GM12878 (cell line): Measurements from ENCODE around the gene ANKRD16. TPM values are rescaled to one million over a fixed set of nuclear protein-coding genes. Genes with fewer than 3 reads are reported as not detected.
A peak's percentile ranks its signal among the peaks of the same experiment; 100 is the strongest.

Experiments used
- ATAC-seq: fragments of 200-7000 bp; cut with Tn5 transposase; 3 replicates; pipeline ENCODE4 v1.9.1; 2020; ENCODE audit warnings: mild to moderate bottlenecking, moderate library complexity
- BruUV-seq: library from RNA; stranded (reverse); fragments of 400-500 nt; replicated peaks from 2 replicates; lab custom pipeline; 2021; lab: Mats Ljungman, UMichigan
- CTCF ChIA-PET: fragments of 300-600 bp; sonication (Branson Sonifier 250); formaldehyde crosslinking; extraction: SDS; loops from one replicate; lab custom pipeline; 2021; ENCODE audit warnings: inconsistent platforms; lab: Yijun Ruan, JAX
- POLR2A ChIA-PET: fragments of 350-600 bp; formaldehyde crosslinking; extraction: SDS; loops from one replicate; lab custom pipeline; 2021; ENCODE audit warnings: inconsistent platforms; lab: Charles Lee
- RAD21 ChIA-PET: fragments of 300-600 bp; sonication (Branson Sonifier 250); formaldehyde crosslinking; loops from one replicate; lab custom pipeline; 2023; ENCODE audit warnings: antibody characterized with exemption; ENCODE audit not compliant: unreplicated experiment; lab: Charles Lee
- SMC1A ChIA-PET: fragments of 300-600 bp; sonication (Branson Sonifier 250); formaldehyde crosslinking; loops from one replicate; lab custom pipeline; 2023; ENCODE audit not compliant: unreplicated experiment, uncharacterized antibody; lab: Charles Lee
- DNase-seq: peaks from one replicate; pipeline ENCODE4 v3.0.0-alpha.2; 2011; ENCODE audit warnings: low read depth, low spot score
- FAIRE-seq: peaks from 3 replicates; lab custom pipeline; 2011; peaks lifted over from hg19 to GRCh38; lab: Jason Lieb, UNC
- H2AFZ ChIP-seq: 2 replicates; pipeline ENCODE4 v1.6.0; 2011; ENCODE audit warnings: low read depth, low read length, control low read depth; ENCODE audit not compliant: control insufficient read depth
- H3K27ac ChIP-seq: 2 replicates; pipeline ENCODE4 v1.5.1; 2011; ENCODE audit warnings: control low read depth; ENCODE audit not compliant: control insufficient read depth, insufficient read depth
- H3K27me3 ChIP-seq, 2 experiments: replicated peaks in 1 of 2; 2 replicates each; pipeline versions ENCODE4 v1.6.0 to v1.6.1; 2011; ENCODE audit warnings: low read length in 1 of 2; ENCODE audit not compliant: control insufficient read depth in 2 of 2, insufficient read depth in 2 of 2
- H3K36me3 ChIP-seq, 2 experiments: 2 replicates each; pipeline ENCODE4 v1.5.1; 2011; ENCODE audit warnings: low read length in 1 of 2; ENCODE audit not compliant: control insufficient read depth in 2 of 2, insufficient read depth in 2 of 2
- H3K4me1 ChIP-seq: 2 replicates; pipeline ENCODE4 v1.6.1; 2011; ENCODE audit warnings: mild to moderate bottlenecking, low read length, moderate library complexity, mixed read lengths; ENCODE audit not compliant: control insufficient read depth, insufficient read depth
- H3K4me2 ChIP-seq: 2 replicates; pipeline ENCODE4 v1.6.0; 2011; ENCODE audit warnings: control low read depth; ENCODE audit not compliant: control insufficient read depth, insufficient read depth
- H3K4me3 ChIP-seq: fragments of 200-600 bp; sonication (generic); 2 replicates; pipeline ENCODE4 v1.5.1; 2016
- H3K79me2 ChIP-seq: 2 replicates; pipeline ENCODE4 v1.6.0; 2011; ENCODE audit warnings: low read length; ENCODE audit not compliant: control insufficient read depth, insufficient read depth
- H3K9ac ChIP-seq: 2 replicates; pipeline ENCODE4 v1.8.0; 2011; ENCODE audit warnings: low read length, control low read depth, mixed read lengths; ENCODE audit not compliant: control insufficient read depth, insufficient read depth
- H3K9me3 ChIP-seq: replicated peaks from 3 replicates; pipeline ENCODE4 v1.5.1; 2011; ENCODE audit warnings: mild to moderate bottlenecking, low read length; ENCODE audit not compliant: control insufficient read depth, insufficient read depth
- H4K20me1 ChIP-seq: 2 replicates; pipeline ENCODE4 v1.6.0; 2011; ENCODE audit not compliant: control insufficient read depth, insufficient read depth
- BACH1 ChIP-seq: fragments of 450-650 bp; IDR thresholded peaks from 2 replicates; pipeline ENCODE4 v1.6.1; 2017; ENCODE audit warnings: mild to moderate bottlenecking, borderline replicate concordance
- DPF2 ChIP-seq: fragments of 450-650 bp; IDR thresholded peaks from 2 replicates; pipeline ENCODE4 v1.6.1; 2017; ENCODE audit warnings: mild to moderate bottlenecking
- ELK1 ChIP-seq: IDR thresholded peaks from 2 replicates; pipeline ENCODE4 v1.6.1; 2012; ENCODE audit warnings: low read depth, low read length, improper control_type of control experiment
- NFXL1 ChIP-seq: fragments of 450-650 bp; IDR thresholded peaks from 2 replicates; pipeline ENCODE4 v1.6.1; 2017; ENCODE audit warnings: antibody characterized with exemption, mild to moderate bottlenecking, borderline replicate concordance
- NFYB ChIP-seq: IDR thresholded peaks from 2 replicates; pipeline ENCODE4 v1.6.1; 2011; ENCODE audit warnings: low read depth, mild to moderate bottlenecking, low read length, improper control_type of control experiment, moderate library complexity; ENCODE audit not compliant: insufficient read depth
- ZNF622 ChIP-seq: fragments of 450-650 bp; IDR thresholded peaks from 2 replicates; pipeline ENCODE4 v1.6.1; 2017; ENCODE audit warnings: mild to moderate bottlenecking, inconsistent platforms
- WGBS: methylation state at CpG from one replicate; pipeline ENCODE4 v1.1.6; 2016; ENCODE audit warnings: low lambda C conversion rate; ENCODE audit not compliant: insufficient replicate concordance, insufficient coverage; ENCODE audit errors: missing lambda C conversion rate; 5-methylcytosine and 5-hydroxymethylcytosine counted together
- in situ Hi-C: fragments of 300-500 bp; cut with MboI; formaldehyde crosslinking; loops from 9 replicates; pipeline ENCODE4 v1.14.3; 2018; ENCODE audit warnings: mixed read lengths
- intact Hi-C: fragments of 100-400 bp; cut with micrococcal nuclease; formaldehyde crosslinking; loops from one replicate; pipeline ENCODE4 v1.14.2; 2022; ENCODE audit not compliant: unreplicated experiment
- polyA plus RNA-seq, 11 experiments: library from polyadenylated mRNA; depleted of rRNA in 4 of 11; unstranded in 6 of 11; stranded (reverse) in 5 of 11; fragments of >200 nt; fragmentation: Nextera tagmentation in 4 of 11; fragmentation: Illumina TruSeq in 1 of 11; extraction: Ambion mirVana in 4 of 11; extraction: Trizol in 1 of 11; gene quantifications; 1 replicate in 1 of 11; 2 replicates in 10 of 11; pipeline versions ENCODE4 v1.2.1 to v1.2.3, GENCODE V29; 2011 to 2016; ENCODE audit warnings: inconsistent platforms in 2 of 11, missing spikeins in 2 of 11, low read depth in 1 of 11
- total RNA-seq, 4 experiments: library from RNA; depleted of rRNA in 3 of 4; stranded (reverse); fragments of >200 nt in 3 of 4; fragmentation: Illumina TruSeq in 1 of 4; extraction: Trizol in 1 of 4; gene quantifications; 2 replicates each; pipeline versions ENCODE4 v1.2.1 to v1.2.3, GENCODE V29; 2013 to 2021
- TF ChIP-seq, protein P1 (sequence below): fragments of 450-650 bp; IDR thresholded peaks from 2 replicates; pipeline ENCODE4 v1.6.1; 2017; ENCODE audit warnings: antibody characterized with exemption, mild to moderate bottlenecking, moderate library complexity
- TF ChIP-seq, protein P2 (sequence below): fragments of 450-650 bp; formaldehyde crosslinking; IDR thresholded peaks from 2 replicates; pipeline ENCODE4 v1.4.0; 2022; ENCODE audit warnings: mild to moderate bottlenecking, moderate library complexity
- TF ChIP-seq, protein P3 (sequence below): fragments of 450-650 bp; IDR thresholded peaks from 2 replicates; pipeline ENCODE4 v1.6.1; 2016; ENCODE audit warnings: mild to moderate bottlenecking
- TF ChIP-seq, protein P4 (sequence below): fragments of 450-650 bp; IDR thresholded peaks from 2 replicates; pipeline ENCODE4 v1.6.1; 2014; ENCODE audit warnings: mild to moderate bottlenecking

The ANKRD16 gene
- total and polyA plus RNA-seq, 10 of the 15 experiments (the other 5 are each of a cell fraction or from before 2014, with no cell fraction given) = 0.57 to 13.6 (median 4.4) TPM

DNA sequence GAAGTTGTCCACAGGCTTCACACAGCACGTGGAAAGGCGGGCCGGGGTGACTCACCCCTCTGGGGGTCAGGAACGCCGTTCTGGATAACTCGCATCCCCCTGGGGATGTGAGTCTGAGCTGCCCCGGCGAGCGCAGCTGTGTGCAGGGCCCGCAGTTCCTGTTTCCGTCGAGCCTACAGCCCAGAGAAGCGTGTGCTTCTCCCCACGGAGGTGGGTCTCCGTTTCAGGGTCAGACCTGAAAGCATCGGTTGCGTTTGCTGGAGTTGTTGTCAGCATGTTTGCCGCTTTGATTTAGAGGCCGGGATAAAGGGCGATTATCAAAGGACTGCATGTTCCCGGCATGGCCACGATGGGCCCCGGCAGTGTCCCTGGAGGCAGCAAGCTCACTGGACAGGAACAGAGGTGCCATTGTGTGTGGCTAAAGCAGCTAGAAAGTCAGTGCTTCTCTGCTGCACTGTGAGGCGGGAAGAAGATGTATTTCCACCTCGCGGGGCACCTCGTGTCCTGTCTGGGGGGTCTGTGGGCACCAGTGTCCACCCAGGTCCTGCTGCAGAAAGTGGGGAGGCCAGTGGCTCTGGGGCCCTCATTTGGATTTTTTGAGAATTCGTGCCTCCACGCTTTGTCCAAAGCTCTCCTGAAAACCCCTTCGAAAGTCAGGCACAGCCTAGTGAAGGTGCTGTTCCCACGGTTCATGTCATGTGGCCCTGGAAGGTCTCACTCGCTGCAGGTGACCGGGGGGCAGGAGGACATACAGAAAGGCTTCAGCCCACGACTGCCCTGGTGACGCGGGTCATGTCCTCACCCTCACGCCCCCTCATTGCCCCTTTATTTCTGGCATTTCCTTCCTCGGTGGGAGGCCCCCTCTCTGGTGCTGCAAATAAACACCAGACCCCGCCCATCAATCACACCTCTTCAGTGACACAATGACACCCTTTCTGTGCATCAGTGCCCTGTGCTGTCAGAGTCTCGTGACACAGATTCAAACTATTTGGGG lies 49.1 kb downstream of the ANKRD16 start:
- H4K20me1 ChIP-seq = no peaks in the 10 kb centered on the region
- under 1% methylated on average over 40 of the region's 40 CpGs for WGBS
- ChIA-PET POLR2A (interaction anchor here (0.7 to 4.6 kb wide), 19 partner anchors 10 to 148 kb away, joined by 3 to 45 read pairs (median 6); partner anchors contain the start of gene GDI2), RAD21 (interaction anchor here (0.7 to 8.4 kb wide), 12 partner anchors 10 to 213 kb away, joined by 3 to 183 read pairs (median 7); partner anchors contain the start of genes ANKRD16, FBH1 and GDI2), CTCF (interaction anchor here (0.6 to 6.9 kb wide), 8 partner anchors 10 to 211 kb away, joined by 3 to 74 read pairs (median 3); partner anchors contain the start of gene GDI2), SMC1A (interaction anchor here (0.7 to 8.0 kb wide), 17 partner anchors 10 to 174 kb away, joined by 3 to 86 read pairs (median 5); partner anchors contain the start of genes ANKRD16 and FBH1)
- ATAC-seq (peak; percentile 90), DNase-seq (peak; percentile 59), FAIRE-seq (peak; percentile 23)
- H3K27me3 ChIP-seq = no peaks in the 10 kb centered on the region
- H3K9me3 ChIP-seq = no peaks in the 10 kb centered on the region
- peaks cover 42% of the 10 kb centered on the region for H3K4me1 ChIP-seq
- H3K9ac ChIP-seq = peak overlapping the region; percentile 72
- peak overlapping the region; percentile 28; the same call in 1 of the 2 replicates for H3K4me3 ChIP-seq
- peak overlapping the region; percentile 83 for H3K27ac ChIP-seq
- peak overlapping the region; percentile 87 for H2AFZ ChIP-seq
- in situ Hi-C loops = no loop called here
- no peaks in the 10 kb centered on the region for H3K36me3 ChIP-seq
- no peaks in the 10 kb centered on the region for H3K79me2 ChIP-seq
- BruUV-seq = TSS peak; percentile 64
- peak overlapping the region; percentile 86 for H3K4me2 ChIP-seq
- intact Hi-C loops = loop anchor here (1.0 to 5.0 kb wide), 2 partner anchors 21 to 137 kb away; partner anchors contain the start of gene IL15RA
- TF ChIP-seq, protein P1, sequence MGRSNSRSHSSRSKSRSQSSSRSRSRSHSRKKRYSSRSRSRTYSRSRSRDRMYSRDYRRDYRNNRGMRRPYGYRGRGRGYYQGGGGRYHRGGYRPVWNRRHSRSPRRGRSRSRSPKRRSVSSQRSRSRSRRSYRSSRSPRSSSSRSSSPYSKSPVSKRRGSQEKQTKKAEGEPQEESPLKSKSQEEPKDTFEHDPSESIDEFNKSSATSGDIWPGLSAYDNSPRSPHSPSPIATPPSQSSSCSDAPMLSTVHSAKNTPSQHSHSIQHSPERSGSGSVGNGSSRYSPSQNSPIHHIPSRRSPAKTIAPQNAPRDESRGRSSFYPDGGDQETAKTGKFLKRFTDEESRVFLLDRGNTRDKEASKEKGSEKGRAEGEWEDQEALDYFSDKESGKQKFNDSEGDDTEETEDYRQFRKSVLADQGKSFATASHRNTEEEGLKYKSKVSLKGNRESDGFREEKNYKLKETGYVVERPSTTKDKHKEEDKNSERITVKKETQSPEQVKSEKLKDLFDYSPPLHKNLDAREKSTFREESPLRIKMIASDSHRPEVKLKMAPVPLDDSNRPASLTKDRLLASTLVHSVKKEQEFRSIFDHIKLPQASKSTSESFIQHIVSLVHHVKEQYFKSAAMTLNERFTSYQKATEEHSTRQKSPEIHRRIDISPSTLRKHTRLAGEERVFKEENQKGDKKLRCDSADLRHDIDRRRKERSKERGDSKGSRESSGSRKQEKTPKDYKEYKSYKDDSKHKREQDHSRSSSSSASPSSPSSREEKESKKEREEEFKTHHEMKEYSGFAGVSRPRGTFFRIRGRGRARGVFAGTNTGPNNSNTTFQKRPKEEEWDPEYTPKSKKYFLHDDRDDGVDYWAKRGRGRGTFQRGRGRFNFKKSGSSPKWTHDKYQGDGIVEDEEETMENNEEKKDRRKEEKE = no peak
- TF ChIP-seq, protein P2, sequence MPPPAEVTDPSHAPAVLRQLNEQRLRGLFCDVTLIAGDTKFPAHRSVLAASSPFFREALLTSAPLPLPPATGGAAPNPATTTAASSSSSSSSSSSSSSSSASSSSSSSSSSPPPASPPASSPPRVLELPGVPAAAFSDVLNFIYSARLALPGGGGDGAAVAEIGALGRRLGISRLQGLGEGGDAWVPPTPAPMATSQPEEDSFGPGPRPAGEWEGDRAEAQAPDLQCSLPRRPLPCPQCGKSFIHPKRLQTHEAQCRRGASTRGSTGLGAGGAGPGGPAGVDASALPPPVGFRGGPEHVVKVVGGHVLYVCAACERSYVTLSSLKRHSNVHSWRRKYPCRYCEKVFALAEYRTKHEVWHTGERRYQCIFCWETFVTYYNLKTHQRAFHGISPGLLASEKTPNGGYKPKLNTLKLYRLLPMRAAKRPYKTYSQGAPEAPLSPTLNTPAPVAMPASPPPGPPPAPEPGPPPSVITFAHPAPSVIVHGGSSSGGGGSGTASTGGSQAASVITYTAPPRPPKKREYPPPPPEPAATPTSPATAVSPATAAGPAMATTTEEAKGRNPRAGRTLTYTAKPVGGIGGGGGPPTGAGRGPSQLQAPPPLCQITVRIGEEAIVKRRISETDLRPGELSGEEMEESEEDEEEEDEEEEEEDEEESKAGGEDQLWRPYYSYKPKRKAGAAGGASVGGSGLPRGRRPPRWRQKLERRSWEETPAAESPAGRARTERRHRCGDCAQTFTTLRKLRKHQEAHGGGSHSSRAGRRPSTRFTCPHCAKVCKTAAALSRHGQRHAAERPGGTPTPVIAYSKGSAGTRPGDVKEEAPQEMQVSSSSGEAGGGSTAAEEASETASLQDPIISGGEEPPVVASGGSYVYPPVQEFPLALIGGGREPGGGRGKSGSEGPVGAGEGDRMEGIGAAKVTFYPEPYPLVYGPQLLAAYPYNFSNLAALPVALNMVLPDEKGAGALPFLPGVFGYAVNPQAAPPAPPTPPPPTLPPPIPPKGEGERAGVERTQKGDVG = no peak
- TF ChIP-seq ZNF622 (no peak), DPF2 (peak; percentile 82; the same call in 1 of the 2 replicates), ELK1 (no peak), BACH1 (0 out of 2 replicates have a peak, but pooled peaks have one; percentile 47), NFYB (no peak), NFXL1 (no peak)
- TF ChIP-seq, protein P3, sequence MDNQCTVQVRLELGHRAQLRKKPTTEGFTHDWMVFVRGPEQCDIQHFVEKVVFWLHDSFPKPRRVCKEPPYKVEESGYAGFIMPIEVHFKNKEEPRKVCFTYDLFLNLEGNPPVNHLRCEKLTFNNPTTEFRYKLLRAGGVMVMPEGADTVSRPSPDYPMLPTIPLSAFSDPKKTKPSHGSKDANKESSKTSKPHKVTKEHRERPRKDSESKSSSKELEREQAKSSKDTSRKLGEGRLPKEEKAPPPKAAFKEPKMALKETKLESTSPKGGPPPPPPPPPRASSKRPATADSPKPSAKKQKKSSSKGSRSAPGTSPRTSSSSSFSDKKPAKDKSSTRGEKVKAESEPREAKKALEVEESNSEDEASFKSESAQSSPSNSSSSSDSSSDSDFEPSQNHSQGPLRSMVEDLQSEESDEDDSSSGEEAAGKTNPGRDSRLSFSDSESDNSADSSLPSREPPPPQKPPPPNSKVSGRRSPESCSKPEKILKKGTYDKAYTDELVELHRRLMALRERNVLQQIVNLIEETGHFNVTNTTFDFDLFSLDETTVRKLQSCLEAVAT = 0 out of 2 replicates have a peak, but pooled peaks have one; percentile 13
- TF ChIP-seq, protein P4, sequence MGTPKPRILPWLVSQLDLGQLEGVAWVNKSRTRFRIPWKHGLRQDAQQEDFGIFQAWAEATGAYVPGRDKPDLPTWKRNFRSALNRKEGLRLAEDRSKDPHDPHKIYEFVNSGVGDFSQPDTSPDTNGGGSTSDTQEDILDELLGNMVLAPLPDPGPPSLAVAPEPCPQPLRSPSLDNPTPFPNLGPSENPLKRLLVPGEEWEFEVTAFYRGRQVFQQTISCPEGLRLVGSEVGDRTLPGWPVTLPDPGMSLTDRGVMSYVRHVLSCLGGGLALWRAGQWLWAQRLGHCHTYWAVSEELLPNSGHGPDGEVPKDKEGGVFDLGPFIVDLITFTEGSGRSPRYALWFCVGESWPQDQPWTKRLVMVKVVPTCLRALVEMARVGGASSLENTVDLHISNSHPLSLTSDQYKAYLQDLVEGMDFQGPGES = no peak
